HG03280 (cell line): ENCODE results near the gene ADAP2.
"Not testable (repeated sequence)": the region's sequence is repeated elsewhere in the genome, so short reads cannot be mapped to it uniquely, and the experiment has no call there.

Experiments used
- ATAC-seq: cut with Tn5 transposase; IDR thresholded peaks from one replicate; pipeline ENCODE4 v1.9.1; 2021; ENCODE audit warnings: mild to moderate bottlenecking, moderate library complexity; ENCODE audit not compliant: unreplicated experiment

The ADAP2 gene

GRCh38 chr17:30929861-30930260 is 8.1 kb downstream of the ADAP2 start:
- not testable (repeated sequence) for ATAC-seq

DNA sequence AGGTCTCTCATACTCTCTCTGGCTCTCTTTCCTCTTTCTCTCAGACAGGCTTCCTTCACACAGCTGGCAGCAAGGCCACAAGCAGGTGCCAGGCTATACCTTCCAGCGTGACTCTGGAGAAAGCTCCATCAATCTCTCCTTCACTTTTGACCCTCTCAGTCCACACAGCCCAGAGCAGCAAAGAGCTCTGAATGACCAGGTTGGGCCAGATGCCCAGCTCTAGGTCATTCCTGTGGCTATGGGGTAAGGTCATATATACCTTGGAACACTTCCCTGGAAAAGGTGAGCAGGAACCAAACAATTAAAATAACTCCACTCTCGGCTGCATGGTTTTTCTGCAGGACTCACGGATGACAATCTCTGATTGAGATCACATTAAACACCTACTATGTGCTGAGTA is 8.8 kb downstream of the ADAP2 start:
- ATAC-seq, result no peak

DNA sequence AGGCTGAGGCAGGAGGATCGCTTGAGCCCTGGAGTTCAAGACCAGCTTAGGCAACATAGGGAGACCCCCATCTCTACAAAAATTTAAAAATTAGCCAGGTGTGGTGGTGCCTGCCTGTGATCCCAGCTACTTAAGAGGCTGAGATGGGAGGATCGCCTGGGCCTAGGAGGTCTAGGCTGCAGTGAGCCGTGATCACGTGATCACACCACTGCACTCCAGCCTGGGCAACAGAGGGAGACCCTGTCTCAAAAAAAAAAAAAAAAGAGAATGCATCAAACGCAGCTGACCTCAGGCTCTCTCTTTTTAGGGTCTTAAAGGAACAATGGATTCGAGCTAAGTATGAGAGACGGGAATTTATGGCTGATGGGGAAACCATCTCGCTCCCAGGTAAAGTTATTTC is 9.8 kb downstream of the ADAP2 start:
- not testable (repeated sequence) for ATAC-seq

DNA sequence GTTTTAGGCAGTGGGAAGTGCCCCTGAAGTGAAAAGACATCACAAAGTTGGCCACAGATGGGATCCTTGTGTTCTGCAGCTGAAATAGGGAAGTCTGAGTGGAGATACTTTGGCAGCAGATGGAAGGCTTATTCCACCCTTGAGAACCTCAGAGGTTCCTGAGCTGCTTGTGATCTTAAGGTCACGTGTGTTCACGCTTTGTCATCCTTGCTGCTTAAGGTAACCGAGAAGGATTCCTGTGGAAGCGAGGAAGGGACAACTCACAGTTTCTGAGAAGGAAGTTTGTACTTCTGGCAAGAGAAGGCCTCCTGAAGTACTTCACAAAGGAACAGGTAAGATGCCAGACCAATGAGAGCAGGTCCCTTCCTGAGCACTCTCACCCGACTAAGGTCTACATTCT is 12.2 kb downstream of the ADAP2 start:
- ATAC-seq, result no peak

- no peak for ATAC-seq
These were observed 17.4 kb downstream of the ADAP2 start for GRCh38 chr17:30939051-30939689.

DNA sequence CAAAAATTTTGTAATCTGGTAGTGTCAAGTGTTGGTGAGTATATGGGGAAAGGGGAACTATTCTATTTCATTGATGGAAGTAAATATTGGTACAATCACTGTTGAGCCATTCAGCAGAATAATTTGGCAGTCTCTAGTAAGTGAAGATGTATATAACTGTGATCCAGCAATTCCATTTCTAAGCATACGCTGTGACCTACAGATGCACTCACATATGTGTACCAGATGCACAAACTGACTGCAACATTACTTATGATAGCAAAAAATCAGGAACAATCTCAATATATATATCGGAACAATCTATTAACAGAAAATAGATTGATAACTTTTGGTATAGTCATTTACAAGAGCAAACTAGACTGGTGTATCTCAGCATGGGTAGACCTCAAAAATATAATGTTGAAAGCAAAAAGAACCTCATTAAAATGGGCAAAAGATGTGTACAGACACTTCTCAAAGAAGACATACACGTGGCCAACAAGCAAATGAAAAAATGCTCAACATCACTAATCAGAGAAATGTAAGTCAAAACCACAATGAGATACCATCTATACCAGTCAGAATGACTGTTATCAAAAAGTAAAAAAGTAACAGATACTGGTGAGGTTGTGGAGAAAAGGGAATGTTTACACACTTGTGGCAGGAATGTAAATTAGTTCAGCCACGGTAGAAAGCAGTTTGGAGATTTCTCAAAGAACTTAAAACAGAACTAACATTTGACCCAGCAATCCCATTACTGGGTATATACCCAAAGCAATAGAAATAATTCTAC is 20.7 kb downstream of the ADAP2 start:
- ATAC-seq, result no peak

- ATAC-seq, result no peak
These were observed 26.1 kb downstream of the ADAP2 start for GRCh38 chr17:30947796-30948195.

DNA sequence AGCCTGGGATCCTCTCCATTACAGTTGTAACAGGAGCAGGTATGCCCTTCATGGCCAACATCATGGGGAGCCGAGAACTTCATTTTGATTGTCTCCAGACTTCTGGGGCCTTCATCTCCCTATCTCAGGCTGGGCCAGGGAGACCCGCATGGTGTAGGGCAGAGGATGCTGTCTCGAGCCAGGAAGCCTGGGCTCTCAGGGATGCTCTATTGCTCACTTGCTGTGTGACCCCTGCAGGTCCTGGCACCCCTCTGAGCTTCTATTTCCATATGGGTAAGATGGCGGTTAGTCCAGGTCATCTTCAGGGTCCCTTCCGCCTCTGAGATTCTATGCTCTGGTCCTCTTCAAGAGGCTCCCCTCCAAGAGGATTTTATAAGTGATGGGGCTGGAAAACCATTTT is 28.4 kb downstream of the ADAP2 start:
- ATAC-seq, result no peak

GRCh38 chr17:30950669-30951399 is 29.1 kb downstream of the ADAP2 start:
- ATAC-seq, result no peak

DNA sequence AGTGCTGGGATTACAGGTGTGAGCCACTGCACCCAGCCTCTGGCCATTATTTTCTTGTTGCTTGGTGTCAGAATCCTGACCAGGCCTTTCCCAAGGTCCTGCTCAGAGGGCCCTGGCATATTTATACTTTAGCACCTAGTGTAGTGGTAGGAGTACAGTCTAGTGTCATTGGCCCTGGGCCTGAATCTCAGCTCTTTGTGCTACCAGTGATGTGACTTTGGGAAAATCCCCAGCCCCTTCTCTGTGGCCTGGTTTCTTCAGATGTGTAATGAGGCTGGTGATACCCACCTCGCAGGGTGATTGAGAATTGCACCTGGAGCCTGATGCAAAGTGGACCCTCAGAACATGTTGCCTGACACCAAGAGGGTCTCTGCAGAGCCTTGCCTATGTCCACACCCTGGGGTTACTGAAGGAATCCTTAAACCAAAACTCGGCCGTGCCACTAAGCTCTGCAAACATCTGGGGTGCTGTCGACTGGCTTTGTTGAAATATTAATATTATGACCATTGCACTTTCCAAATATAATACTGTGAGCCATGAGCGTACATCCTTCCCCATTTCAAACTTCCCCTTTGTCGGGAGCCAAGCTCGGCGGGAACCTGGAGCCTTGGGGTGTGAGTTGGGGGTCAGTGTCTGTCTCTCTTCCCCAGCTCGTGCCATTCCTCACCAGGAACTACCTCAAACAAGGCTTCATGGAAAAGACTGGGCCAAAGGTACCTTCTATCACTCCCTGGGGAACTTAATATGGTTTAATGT is 31.1 kb downstream of the ADAP2 start:
- ATAC-seq, result no peak

GRCh38 chr17:30954046-30954830 is 32.5 kb downstream of the ADAP2 start:
- ATAC-seq, result no peak

- no peak for ATAC-seq
These were observed 35.1 kb downstream of the ADAP2 start for GRCh38 chr17:30956764-30957374.

- no peak for ATAC-seq
These were observed 36.0 kb downstream of the ADAP2 start for GRCh38 chr17:30957741-30958140.

- no peak for ATAC-seq
These were observed 36.4 kb downstream of the ADAP2 start for GRCh38 chr17:30958187-30958586.

GRCh38 chr17:30961209-30962188 is 39.8 kb downstream of the ADAP2 start:
- no peak for ATAC-seq

DNA sequence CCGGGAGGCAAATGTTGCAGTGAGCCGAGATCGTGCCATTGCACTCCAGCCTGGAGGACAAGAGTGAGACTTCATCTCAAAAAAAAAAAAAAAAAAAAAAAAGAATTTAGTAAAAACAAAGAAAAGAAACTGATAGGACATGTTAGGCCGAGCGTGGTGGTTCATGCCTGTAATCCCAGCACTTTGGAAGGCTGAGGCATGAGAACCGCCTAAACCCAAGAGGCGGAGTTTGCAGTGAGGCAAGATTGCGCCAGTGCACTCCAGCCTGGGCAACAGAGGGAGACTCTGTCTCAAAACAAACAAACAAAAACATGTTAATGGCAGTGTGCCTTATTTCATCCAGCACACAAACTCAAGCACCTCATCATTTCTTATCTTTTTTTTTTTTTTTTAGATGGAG is 42.6 kb downstream of the ADAP2 start:
- not testable (repeated sequence) for ATAC-seq

GRCh38 chr17:30964876-30965275 is 43.1 kb downstream of the ADAP2 start:
- ATAC-seq, result no peak

DNA sequence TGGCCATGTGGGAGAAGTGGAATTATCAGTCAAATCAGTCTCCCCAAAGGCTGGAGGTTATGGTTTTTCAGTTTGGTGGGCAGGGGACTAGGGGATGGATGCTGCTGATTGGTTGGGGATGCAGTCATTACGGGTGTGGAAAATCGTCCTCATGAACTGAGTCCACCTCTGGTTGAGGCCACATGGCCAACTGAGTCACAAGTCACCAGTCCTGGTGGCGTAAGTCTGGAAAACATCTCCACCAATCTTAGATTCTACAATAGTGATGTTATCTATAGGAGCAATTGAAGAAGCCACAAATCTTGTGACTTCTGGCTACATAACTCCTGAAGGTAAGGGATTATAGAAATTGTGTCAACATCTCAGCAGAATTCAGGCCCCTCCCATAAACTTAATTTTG is 43.9 kb downstream of the ADAP2 start:
- no peak for ATAC-seq

DNA sequence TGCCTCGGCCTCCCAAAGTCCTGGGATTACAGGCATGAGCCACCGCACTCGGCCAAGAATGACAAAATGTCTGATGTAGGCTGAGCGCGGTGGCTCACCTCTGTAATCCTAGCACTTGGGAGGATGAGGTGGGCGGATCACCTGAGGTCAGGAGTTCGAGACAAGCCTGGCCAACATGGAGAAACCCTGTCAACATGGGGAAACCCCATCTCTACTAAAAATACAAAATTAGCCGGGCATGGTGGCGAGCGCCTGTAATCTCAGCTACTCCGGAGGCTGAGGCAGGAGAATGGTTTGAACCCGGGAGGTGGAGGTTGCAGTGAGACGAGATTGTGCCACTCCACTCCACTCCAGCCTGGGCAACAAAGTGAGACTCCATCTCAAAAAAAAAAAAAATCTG is 46.2 kb downstream of the ADAP2 start:
- not testable (repeated sequence) for ATAC-seq
